K562 (cell line): Measurements from ENCODE around the gene GYS1. TPM values are rescaled to one million over a fixed set of nuclear protein-coding genes. Genes with fewer than 3 reads are reported as not detected.

Experiments
- ARID2 ChIP-seq: fragments of 450-650 bp; IDR thresholded peaks from 2 replicates; pipeline ENCODE4 v1.6.1; 2017; ENCODE audit warnings: antibody characterized with exemption, mild to moderate bottlenecking
- ARID4B ChIP-seq: sonication (generic); formaldehyde crosslinking; IDR thresholded peaks from 2 replicates; pipeline ENCODE4 v1.8.0; 2022; ENCODE audit warnings: mild to moderate bottlenecking, missing genetic modification reagents
- ASH1L ChIP-seq: fragments of 450-650 bp; IDR thresholded peaks from 2 replicates; pipeline ENCODE4 v1.6.1; 2018; ENCODE audit warnings: borderline replicate concordance, mild to moderate bottlenecking, low read depth; ENCODE audit not compliant: partially characterized antibody
- CBX2 ChIP-seq: fragments of 200-600 bp; sonication (generic); IDR thresholded peaks from one replicate; pipeline ENCODE4 v1.6.1; 2012; ENCODE audit warnings: mild to moderate bottlenecking, low read length, inconsistent platforms; ENCODE audit not compliant: insufficient read depth, poor library complexity, severe bottlenecking
- EP300 ChIP-seq: IDR thresholded peaks from 2 replicates; pipeline ENCODE4 v1.6.1; 2012; ENCODE audit warnings: low read length, improper control_type of control experiment
- GABPB1 ChIP-seq: sonication (generic); formaldehyde crosslinking; IDR thresholded peaks from 2 replicates; pipeline ENCODE4 v1.8.0; 2022; ENCODE audit warnings: mild to moderate bottlenecking, missing genetic modification reagents
- HIVEP1 ChIP-seq: fragments of 250-450 bp; sonication (Bioruptor Pico); IDR thresholded peaks from 2 replicates; pipeline ENCODE4 v1.4.0; 2020; ENCODE audit warnings: mild to moderate bottlenecking
- NCOA6 ChIP-seq: fragments of 450-650 bp; IDR thresholded peaks from 2 replicates; pipeline ENCODE4 v1.6.1; 2017; ENCODE audit warnings: mild to moderate bottlenecking
- ZNF449 ChIP-seq: fragments of 250-450 bp; sonication (Bioruptor Pico); IDR thresholded peaks from 2 replicates; pipeline ENCODE4 v1.8.0; 2022; ENCODE audit warnings: moderate library complexity, mild to moderate bottlenecking, inconsistent platforms
- polyA plus RNA-seq, 8 experiments: library from polyadenylated mRNA; depleted of rRNA in 4 of 8; stranded (reverse) in 5 of 8; unstranded in 3 of 8; fragments of >200 nt; fragmentation: Nextera tagmentation in 2 of 8; fragmentation: Illumina TruSeq in 1 of 8; extraction: Ambion mirVana in 2 of 8; extraction: Trizol in 1 of 8; gene quantifications; 2 replicates each; pipeline versions ENCODE4 v1.2.1 to v1.2.3, GENCODE V29; 2011 to 2014; ENCODE audit warnings: inconsistent platforms in 1 of 8, missing spikeins in 1 of 8
- total RNA-seq, 7 experiments: library from RNA; depleted of rRNA in 6 of 7; stranded (reverse); fragments of >200 nt in 6 of 7; fragmentation: Illumina TruSeq in 2 of 7; extraction: Trizol in 2 of 7; gene quantifications; 2 replicates each; pipeline versions ENCODE4 v1.2.1 to v1.2.3, GENCODE V29; 2011 to 2021; ENCODE audit warnings: low replicate concordance in 1 of 7
- TF ChIP-seq, protein P1 (sequence below): sonication (generic); formaldehyde crosslinking; IDR thresholded peaks from 2 replicates; pipeline ENCODE4 v1.8.0; 2022; ENCODE audit warnings: mild to moderate bottlenecking, missing genetic modification reagents, borderline replicate concordance
- TF ChIP-seq, protein P2 (sequence below): fragments of 250-450 bp; sonication (Bioruptor Pico); IDR thresholded peaks from 2 replicates; pipeline ENCODE4 v1.8.0; 2022; ENCODE audit warnings: inconsistent platforms, mild to moderate bottlenecking, moderate library complexity, borderline replicate concordance
- TF ChIP-seq, protein P3 (sequence below): fragments of 250-450 bp; sonication (Bioruptor Pico); IDR thresholded peaks from 2 replicates; pipeline ENCODE4 v1.4.0; 2020

GYS1 gene
- total and polyA plus RNA-seq, 9 of the 15 experiments (the other 6 are each of a cell fraction or from before 2014, with no cell fraction given) = 1.9 to 31.1 (median 15.2) TPM

- no peak for TF ChIP-seq ARID4B (CRISPR knock-in tag)
- no peak for TF ChIP-seq ZNF449 (CRISPR knock-in tag)
- TF ChIP-seq EP300 = 0 out of 2 replicates have a peak, but pooled peaks have one; percentile 26
- peak; percentile 39; the same call in 1 of the 2 replicates for TF ChIP-seq GABPB1 (CRISPR knock-in tag)
- TF ChIP-seq, protein P1, sequence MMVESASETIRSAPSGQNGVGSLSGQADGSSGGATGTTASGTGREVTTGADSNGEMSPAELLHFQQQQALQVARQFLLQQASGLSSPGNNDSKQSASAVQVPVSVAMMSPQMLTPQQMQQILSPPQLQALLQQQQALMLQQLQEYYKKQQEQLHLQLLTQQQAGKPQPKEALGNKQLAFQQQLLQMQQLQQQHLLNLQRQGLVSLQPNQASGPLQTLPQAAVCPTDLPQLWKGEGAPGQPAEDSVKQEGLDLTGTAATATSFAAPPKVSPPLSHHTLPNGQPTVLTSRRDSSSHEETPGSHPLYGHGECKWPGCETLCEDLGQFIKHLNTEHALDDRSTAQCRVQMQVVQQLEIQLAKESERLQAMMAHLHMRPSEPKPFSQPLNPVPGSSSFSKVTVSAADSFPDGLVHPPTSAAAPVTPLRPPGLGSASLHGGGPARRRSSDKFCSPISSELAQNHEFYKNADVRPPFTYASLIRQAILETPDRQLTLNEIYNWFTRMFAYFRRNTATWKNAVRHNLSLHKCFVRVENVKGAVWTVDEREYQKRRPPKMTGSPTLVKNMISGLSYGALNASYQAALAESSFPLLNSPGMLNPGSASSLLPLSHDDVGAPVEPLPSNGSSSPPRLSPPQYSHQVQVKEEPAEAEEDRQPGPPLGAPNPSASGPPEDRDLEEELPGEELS (CRISPR knock-in tag) = no peak
- TF ChIP-seq NCOA6 = no peak
- TF ChIP-seq, protein P2, sequence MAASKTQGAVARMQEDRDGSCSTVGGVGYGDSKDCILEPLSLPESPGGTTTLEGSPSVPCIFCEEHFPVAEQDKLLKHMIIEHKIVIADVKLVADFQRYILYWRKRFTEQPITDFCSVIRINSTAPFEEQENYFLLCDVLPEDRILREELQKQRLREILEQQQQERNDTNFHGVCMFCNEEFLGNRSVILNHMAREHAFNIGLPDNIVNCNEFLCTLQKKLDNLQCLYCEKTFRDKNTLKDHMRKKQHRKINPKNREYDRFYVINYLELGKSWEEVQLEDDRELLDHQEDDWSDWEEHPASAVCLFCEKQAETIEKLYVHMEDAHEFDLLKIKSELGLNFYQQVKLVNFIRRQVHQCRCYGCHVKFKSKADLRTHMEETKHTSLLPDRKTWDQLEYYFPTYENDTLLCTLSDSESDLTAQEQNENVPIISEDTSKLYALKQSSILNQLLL = no peak
- no peak for TF ChIP-seq ARID2
- TF ChIP-seq, protein P3, sequence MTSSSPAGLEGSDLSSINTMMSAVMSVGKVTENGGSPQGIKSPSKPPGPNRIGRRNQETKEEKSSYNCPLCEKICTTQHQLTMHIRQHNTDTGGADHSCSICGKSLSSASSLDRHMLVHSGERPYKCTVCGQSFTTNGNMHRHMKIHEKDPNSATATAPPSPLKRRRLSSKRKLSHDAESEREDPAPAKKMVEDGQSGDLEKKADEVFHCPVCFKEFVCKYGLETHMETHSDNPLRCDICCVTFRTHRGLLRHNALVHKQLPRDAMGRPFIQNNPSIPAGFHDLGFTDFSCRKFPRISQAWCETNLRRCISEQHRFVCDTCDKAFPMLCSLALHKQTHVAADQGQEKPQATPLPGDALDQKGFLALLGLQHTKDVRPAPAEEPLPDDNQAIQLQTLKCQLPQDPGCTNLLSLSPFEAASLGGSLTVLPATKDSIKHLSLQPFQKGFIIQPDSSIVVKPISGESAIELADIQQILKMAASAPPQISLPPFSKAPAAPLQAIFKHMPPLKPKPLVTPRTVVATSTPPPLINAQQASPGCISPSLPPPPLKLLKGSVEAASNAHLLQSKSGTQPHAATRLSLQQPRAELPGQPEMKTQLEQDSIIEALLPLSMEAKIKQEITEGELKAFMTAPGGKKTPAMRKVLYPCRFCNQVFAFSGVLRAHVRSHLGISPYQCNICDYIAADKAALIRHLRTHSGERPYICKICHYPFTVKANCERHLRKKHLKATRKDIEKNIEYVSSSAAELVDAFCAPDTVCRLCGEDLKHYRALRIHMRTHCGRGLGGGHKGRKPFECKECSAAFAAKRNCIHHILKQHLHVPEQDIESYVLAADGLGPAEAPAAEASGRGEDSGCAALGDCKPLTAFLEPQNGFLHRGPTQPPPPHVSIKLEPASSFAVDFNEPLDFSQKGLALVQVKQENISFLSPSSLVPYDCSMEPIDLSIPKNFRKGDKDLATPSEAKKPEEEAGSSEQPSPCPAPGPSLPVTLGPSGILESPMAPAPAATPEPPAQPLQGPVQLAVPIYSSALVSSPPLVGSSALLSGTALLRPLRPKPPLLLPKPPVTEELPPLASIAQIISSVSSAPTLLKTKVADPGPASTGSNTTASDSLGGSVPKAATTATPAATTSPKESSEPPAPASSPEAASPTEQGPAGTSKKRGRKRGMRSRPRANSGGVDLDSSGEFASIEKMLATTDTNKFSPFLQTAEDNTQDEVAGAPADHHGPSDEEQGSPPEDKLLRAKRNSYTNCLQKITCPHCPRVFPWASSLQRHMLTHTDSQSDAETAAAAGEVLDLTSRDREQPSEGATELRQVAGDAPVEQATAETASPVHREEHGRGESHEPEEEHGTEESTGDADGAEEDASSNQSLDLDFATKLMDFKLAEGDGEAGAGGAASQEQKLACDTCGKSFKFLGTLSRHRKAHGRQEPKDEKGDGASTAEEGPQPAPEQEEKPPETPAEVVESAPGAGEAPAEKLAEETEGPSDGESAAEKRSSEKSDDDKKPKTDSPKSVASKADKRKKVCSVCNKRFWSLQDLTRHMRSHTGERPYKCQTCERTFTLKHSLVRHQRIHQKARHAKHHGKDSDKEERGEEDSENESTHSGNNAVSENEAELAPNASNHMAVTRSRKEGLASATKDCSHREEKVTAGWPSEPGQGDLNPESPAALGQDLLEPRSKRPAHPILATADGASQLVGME (CRISPR knock-in tag) = no peak
- TF ChIP-seq HIVEP1 (CRISPR knock-in tag) = no peak
- no peak for TF ChIP-seq CBX2
- peak; percentile 11 for TF ChIP-seq ASH1L
Observed at GRCh38 chr19:48918801-48919247, 74.3 kb downstream of the GYS1 start (continued).
